Measurements from ENCODE around the gene LAMB4. TPM values are rescaled to one million over a fixed set of nuclear protein-coding genes. Genes with fewer than 3 reads are reported as not detected.

Gene LAMB4
- total and polyA plus RNA-seq, 2 of the 4 experiments (the other 2 are of a cell fraction): 0.12 to 0.18 TPM

DNA sequence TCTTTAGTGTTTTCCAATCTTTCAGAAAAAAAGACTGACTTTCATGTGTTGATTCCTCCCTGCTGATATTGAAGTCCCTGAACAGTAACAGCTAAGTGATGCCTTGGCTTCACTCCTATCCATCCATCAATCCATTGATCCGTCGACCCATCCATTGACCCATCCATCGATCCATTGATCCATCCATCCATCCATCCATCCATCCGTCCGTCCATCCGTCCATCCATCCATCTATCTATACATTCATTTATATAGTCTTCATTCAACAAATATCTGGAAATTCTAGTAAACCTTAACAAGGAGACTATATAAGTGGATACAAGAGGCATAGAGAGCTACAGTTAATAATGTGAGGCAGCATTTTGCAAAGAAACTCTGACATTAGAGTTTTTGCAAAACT, 105.6 kb downstream of the LAMB4 start:
- CTCF ChIA-PET: interaction anchor here (0.6 to 1.0 kb wide), 2 partner anchors 10 to 121 kb away, joined by 3 to 4 read pairs; no protein-coding TSS in a partner anchor

More for the DNA sequence above, 105.6 kb downstream of the LAMB4 start:
- WGBS, 2 experiments (ENCODE audit: extremely low coverage in 2 of 2, insufficient read length in 1 of 2): 100% methylated on average over 2 to 3 of the region's 6 CpGs
- Histone ChIP-seq H3K9me3 (ENCODE audit: control insufficient read depth, insufficient read depth, low read length) (no peaks in the 10 kb centered on the region), H3K9ac (ENCODE audit: low read depth, low read length) (no peak overlapping the region), H2BK5ac (ENCODE audit: low read depth, low read length, poor library complexity, severe bottlenecking) (peak overlapping the region; percentile 7), H3K27me3 (ENCODE audit: control insufficient read depth, insufficient read depth, low read length) (no peaks in the 10 kb centered on the region), H4K91ac (ENCODE audit: insufficient read depth, low read depth, low read length) (peak overlapping the region; percentile 6; the same call in 1 of the 2 replicates), H2BK15ac (ENCODE audit: low read depth, low read length) (peak overlapping the region; percentile 27; the same call in 1 of the 3 replicates), H3K27ac (ENCODE audit: insufficient read depth, low read length) (no peak overlapping the region), H3K9me1 (ENCODE audit: insufficient read depth, low read length) (no peaks in the 10 kb centered on the region), H3K4me3 (ENCODE audit: insufficient read depth, low read depth, low read length) (no peak overlapping the region), H3K4me2 (ENCODE audit: low read depth, low read length) (no peak overlapping the region), H3K4ac (ENCODE audit: low read depth, low read length) (0 out of 2 replicates have a peak overlapping the region, but pooled peaks have one; percentile 12), H2BK120ac (ENCODE audit: low read depth, low read length) (no peak overlapping the region), H2AK9ac (replicated peaks; ENCODE audit: low read depth, low read length, poor library complexity) (no peak overlapping the region), H3K14ac (replicated peaks; ENCODE audit: low read depth, low read length) (no peak overlapping the region), H3K4me1 (ENCODE audit: control insufficient read depth, insufficient read depth, low read length) (peaks cover 6% of the 10 kb centered on the region), H3K18ac (ENCODE audit: low read depth, low read length) (peak overlapping the region; percentile 79), H4K20me1 (ENCODE audit: insufficient read depth, low read length) (no peaks in the 10 kb centered on the region), H2AK5ac (ENCODE audit: low read depth, low read length) (peak overlapping the region; percentile 85), H4K8ac (ENCODE audit: low read depth in 2 of 2, low read length in 2 of 2) (no peak overlapping the region), H3K56ac (ENCODE audit: extremely low read depth, insufficient read depth, low read length) (no peak overlapping the region), H2AFZ (replicated peaks; ENCODE audit: low read length, poor library complexity) (no peak overlapping the region), H3K79me1 (ENCODE audit: low read depth in 1 of 2, low read length in 2 of 2) (no peaks in the 10 kb centered on the region), H3K36me3 (ENCODE audit: control insufficient read depth, insufficient read depth, low read length) (no peaks in the 10 kb centered on the region), H4K5ac (ENCODE audit: low read depth, low read length) (no peak overlapping the region), H2BK20ac (ENCODE audit: low read depth, low read length) (no peak overlapping the region), H3K23ac (ENCODE audit: low read depth, low read length) (no peak overlapping the region)
- intact Hi-C loops (cut with micrococcal nuclease) (loop anchor here (5.0 kb wide), 1 partner anchor 73 kb away; no protein-coding TSS in a partner anchor), dilution Hi-C loops (cut with HindIII; ENCODE audit: low sequenced_read_pairs, unreplicated experiment) (loop anchor here (25.0 kb wide), 1 partner anchor 113 kb away; the partner anchor contains the start of gene LAMB4), in situ Hi-C loops (cut with MboI; ENCODE audit: low sequenced_read_pairs) (loop anchor here (5.0 kb wide), 1 partner anchor 73 kb away; no protein-coding TSS in a partner anchor)
- TF ChIP-seq, protein P1, sequence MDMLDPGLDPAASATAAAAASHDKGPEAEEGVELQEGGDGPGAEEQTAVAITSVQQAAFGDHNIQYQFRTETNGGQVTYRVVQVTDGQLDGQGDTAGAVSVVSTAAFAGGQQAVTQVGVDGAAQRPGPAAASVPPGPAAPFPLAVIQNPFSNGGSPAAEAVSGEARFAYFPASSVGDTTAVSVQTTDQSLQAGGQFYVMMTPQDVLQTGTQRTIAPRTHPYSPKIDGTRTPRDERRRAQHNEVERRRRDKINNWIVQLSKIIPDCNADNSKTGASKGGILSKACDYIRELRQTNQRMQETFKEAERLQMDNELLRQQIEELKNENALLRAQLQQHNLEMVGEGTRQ (IDR thresholded peaks at IDR 0.05; ENCODE audit: low read depth, low read length): no peak
- no peak for TF ChIP-seq MAZ (IDR thresholded peaks at IDR 0.05; ENCODE audit: borderline replicate concordance, low read depth, low read length)
- TF ChIP-seq RAD21 (IDR thresholded peaks at IDR 0.05; ENCODE audit: low read length): no peak
- TF ChIP-seq POLR2A (IDR thresholded peaks at IDR 0.05; ENCODE audit: low read depth, low read length): no peak
- TF ChIP-seq, protein P2, sequence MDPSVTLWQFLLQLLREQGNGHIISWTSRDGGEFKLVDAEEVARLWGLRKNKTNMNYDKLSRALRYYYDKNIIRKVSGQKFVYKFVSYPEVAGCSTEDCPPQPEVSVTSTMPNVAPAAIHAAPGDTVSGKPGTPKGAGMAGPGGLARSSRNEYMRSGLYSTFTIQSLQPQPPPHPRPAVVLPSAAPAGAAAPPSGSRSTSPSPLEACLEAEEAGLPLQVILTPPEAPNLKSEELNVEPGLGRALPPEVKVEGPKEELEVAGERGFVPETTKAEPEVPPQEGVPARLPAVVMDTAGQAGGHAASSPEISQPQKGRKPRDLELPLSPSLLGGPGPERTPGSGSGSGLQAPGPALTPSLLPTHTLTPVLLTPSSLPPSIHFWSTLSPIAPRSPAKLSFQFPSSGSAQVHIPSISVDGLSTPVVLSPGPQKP (IDR thresholded peaks at IDR 0.05; ENCODE audit: borderline replicate concordance, low read depth, low read length): no peak
- TF ChIP-seq RCOR1 (IDR thresholded peaks at IDR 0.05; ENCODE audit: insufficient replicate concordance, low read length): no peak
- no peak for TF ChIP-seq BHLHE40 (IDR thresholded peaks at IDR 0.05; ENCODE audit: low read depth, low read length)
- no peak for TF ChIP-seq CHD1 (IDR thresholded peaks at IDR 0.05; ENCODE audit: low read depth, low read length)
- TF ChIP-seq SMC3 (IDR thresholded peaks at IDR 0.05; ENCODE audit: low read depth, low read length): no peak
- TF ChIP-seq NFE2L2 (IDR thresholded peaks at IDR 0.05; ENCODE audit: low read depth, low read length): no peak
- no peak for TF ChIP-seq MXI1 (IDR thresholded peaks at IDR 0.05; ENCODE audit: borderline replicate concordance, low read depth, low read length)
- no peak for TF ChIP-seq MAFK (IDR thresholded peaks at IDR 0.05; ENCODE audit: low read depth, low read length)
- no peak for TF ChIP-seq FOS (IDR thresholded peaks at IDR 0.05; ENCODE audit: low read depth, low read length)
- TF ChIP-seq RFX5 (IDR thresholded peaks at IDR 0.05; ENCODE audit: low read depth, low read length): no peak
- TF ChIP-seq CEBPB (IDR thresholded peaks at IDR 0.05; ENCODE audit: low read depth, low read length): no peak
- no peak for ATAC-seq (ENCODE audit: low read depth)
- POLR2A ChIA-PET (ENCODE audit: unreplicated experiment): no interaction called here
- DNase-seq: no peak
- BruUV-seq (replicated peaks): no TSS peak
